Left hindlimb (tissue), 1 donor: ENCODE data around the gene NUPR1.
"Not testable (repeated sequence)": the region's sequence is repeated elsewhere in the genome, so short reads cannot be mapped to it uniquely, and the experiment has no call there.

Experiments used
- DNase-seq: peaks from one replicate; pipeline ENCODE4 v3.0.0-alpha.2; 2018

NUPR1 gene

GRCh38 chr16:28526201-28527099 is 12.3 kb downstream of the NUPR1 start:
- no peak for DNase-seq

GRCh38 chr16:28524681-28525171 is 14.0 kb downstream of the NUPR1 start:
- DNase-seq, result no peak

GRCh38 chr16:28522792-28523191 is 16.0 kb downstream of the NUPR1 start:
- DNase-seq, result no peak

GRCh38 chr16:28521436-28521835 is 17.3 kb downstream of the NUPR1 start:
- DNase-seq, result no peak

GRCh38 chr16:28520672-28521071 is 18.1 kb downstream of the NUPR1 start:
- DNase-seq, result no peak

- no peak for DNase-seq
Observed at GRCh38 chr16:28514246-28514645, 24.5 kb downstream of the NUPR1 start.

- no peak for DNase-seq
Observed at GRCh38 chr16:28513484-28514181, 25.1 kb downstream of the NUPR1 start.

- DNase-seq, result no peak
Observed at GRCh38 chr16:28511801-28512789, 26.7 kb downstream of the NUPR1 start.

GRCh38 chr16:28511031-28511430 is 27.7 kb downstream of the NUPR1 start:
- DNase-seq, result no peak

- no peak for DNase-seq
Observed at GRCh38 chr16:28505489-28506137, 33.2 kb downstream of the NUPR1 start.

GRCh38 chr16:28504707-28505404 is 33.9 kb downstream of the NUPR1 start:
- no peak for DNase-seq

GRCh38 chr16:28503470-28504259 is 35.1 kb downstream of the NUPR1 start:
- no peak for DNase-seq

GRCh38 chr16:28502290-28502689 is 36.5 kb downstream of the NUPR1 start:
- DNase-seq, result no peak

- no peak for DNase-seq
Observed at GRCh38 chr16:28501258-28502232, 37.2 kb downstream of the NUPR1 start.

GRCh38 chr16:28500476-28501180 is 38.1 kb downstream of the NUPR1 start:
- DNase-seq, result not testable (repeated sequence)

GRCh38 chr16:28499854-28500253 is 38.9 kb downstream of the NUPR1 start:
- DNase-seq, result no peak

GRCh38 chr16:28498666-28499381 is 40.0 kb downstream of the NUPR1 start:
- no peak for DNase-seq
